ENCODE data around the gene ATXN1. TPM values are rescaled to one million over a fixed set of nuclear protein-coding genes. Genes with fewer than 3 reads are reported as not detected.
A peak's percentile ranks its signal among the peaks of the same experiment; 100 is the strongest.

Gene ATXN1
- total and polyA plus RNA-seq, 2 of the 13 experiments (the other 11 are each of a cell fraction or from before 2014, with no cell fraction given), result 20.7 to 39.5 TPM

DNA sequence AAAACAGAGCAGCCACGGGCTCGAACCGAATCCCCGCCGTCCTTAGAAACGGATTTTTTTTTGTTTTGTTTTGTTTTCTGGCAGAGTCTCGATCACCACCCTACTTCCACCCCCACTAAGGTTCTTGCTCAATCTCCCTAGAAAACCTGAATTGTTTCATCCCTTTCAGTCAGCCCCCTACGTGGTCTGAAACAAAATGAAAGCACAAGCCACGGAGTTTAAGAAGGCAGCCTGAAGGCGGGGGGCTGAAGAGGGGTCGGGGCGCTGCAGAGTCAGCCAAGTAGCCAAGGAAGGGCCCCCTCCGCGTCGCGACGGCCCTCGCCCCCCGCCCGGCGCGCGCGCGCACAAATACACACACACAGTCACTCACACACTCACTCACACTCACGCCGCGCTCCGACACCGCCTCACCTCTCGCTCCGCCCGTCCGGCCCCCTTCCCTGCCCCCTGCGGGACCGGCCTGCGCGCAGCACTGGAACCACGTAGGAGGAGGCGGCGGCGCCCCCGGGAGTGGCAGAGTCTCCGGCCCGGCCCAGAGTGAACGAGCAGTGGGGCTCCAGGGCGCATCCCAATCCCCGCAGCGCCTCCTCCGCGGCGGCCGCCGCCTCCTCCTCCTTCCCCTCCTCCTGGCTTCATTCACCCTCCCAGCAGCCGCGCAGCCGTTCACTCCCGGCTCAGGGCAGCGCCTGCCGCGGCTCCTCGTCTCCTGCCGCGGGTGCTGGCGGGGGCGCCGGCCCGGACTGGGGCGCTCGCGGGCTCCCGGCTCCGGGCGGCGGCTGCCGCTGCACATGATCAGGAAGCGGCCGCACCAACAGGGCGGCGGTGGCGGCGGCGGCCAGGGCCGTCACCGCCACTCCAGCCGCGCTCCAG is 1.4 kb downstream of the ATXN1 start (continued):
- TF ChIP-seq, protein P1, sequence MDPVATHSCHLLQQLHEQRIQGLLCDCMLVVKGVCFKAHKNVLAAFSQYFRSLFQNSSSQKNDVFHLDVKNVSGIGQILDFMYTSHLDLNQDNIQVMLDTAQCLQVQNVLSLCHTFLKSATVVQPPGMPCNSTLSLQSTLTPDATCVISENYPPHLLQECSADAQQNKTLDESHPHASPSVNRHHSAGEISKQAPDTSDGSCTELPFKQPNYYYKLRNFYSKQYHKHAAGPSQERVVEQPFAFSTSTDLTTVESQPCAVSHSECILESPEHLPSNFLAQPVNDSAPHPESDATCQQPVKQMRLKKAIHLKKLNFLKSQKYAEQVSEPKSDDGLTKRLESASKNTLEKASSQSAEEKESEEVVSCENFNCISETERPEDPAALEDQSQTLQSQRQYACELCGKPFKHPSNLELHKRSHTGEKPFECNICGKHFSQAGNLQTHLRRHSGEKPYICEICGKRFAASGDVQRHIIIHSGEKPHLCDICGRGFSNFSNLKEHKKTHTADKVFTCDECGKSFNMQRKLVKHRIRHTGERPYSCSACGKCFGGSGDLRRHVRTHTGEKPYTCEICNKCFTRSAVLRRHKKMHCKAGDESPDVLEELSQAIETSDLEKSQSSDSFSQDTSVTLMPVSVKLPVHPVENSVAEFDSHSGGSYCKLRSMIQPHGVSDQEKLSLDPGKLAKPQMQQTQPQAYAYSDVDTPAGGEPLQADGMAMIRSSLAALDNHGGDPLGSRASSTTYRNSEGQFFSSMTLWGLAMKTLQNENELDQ (CRISPR knock-in tag; IDR thresholded peaks at IDR 0.05; ENCODE audit: borderline replicate concordance), result no peak
- TF ChIP-seq ZNF83 (CRISPR knock-in tag; IDR thresholded peaks at IDR 0.05; ENCODE audit: borderline replicate concordance), result no peak
- TF ChIP-seq ZNF776 (CRISPR knock-in tag; IDR thresholded peaks at IDR 0.05), result peak; percentile 82
- TF ChIP-seq, protein P2, sequence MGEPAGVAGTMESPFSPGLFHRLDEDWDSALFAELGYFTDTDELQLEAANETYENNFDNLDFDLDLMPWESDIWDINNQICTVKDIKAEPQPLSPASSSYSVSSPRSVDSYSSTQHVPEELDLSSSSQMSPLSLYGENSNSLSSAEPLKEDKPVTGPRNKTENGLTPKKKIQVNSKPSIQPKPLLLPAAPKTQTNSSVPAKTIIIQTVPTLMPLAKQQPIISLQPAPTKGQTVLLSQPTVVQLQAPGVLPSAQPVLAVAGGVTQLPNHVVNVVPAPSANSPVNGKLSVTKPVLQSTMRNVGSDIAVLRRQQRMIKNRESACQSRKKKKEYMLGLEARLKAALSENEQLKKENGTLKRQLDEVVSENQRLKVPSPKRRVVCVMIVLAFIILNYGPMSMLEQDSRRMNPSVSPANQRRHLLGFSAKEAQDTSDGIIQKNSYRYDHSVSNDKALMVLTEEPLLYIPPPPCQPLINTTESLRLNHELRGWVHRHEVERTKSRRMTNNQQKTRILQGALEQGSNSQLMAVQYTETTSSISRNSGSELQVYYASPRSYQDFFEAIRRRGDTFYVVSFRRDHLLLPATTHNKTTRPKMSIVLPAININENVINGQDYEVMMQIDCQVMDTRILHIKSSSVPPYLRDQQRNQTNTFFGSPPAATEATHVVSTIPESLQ (CRISPR knock-in tag; conservative IDR thresholded peaks at IDR 0.05), result 0 out of 2 replicates have a peak, but pooled peaks have one; percentile 71
- peak; percentile 36; the same call in 1 of the 2 replicates for TF ChIP-seq ZNF335 (CRISPR knock-in tag; IDR thresholded peaks at IDR 0.05)
- 0 out of 2 replicates have a peak, but pooled peaks have one; percentile 37 for TF ChIP-seq ZNF777 (CRISPR knock-in tag; IDR thresholded peaks at IDR 0.05)
- TF ChIP-seq, protein P3, sequence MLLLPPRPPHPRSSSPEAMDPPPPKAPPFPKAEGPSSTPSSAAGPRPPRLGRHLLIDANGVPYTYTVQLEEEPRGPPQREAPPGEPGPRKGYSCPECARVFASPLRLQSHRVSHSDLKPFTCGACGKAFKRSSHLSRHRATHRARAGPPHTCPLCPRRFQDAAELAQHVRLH (CRISPR knock-in tag; IDR thresholded peaks at IDR 0.05; ENCODE audit: borderline replicate concordance, low read depth), result 0 out of 2 replicates have a peak, but pooled peaks have one; percentile 54
- peak; percentile 71; the same call in 1 of the 2 replicates for TF ChIP-seq KLF6 (CRISPR knock-in tag; IDR thresholded peaks at IDR 0.05)
- TF ChIP-seq STAT5B (CRISPR knock-in tag; IDR thresholded peaks at IDR 0.05), result 0 out of 2 replicates have a peak, but pooled peaks have one; percentile 19
- TF ChIP-seq, protein P4, sequence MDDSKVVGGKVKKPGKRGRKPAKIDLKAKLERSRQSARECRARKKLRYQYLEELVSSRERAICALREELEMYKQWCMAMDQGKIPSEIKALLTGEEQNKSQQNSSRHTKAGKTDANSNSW (CRISPR knock-in tag; IDR thresholded peaks at IDR 0.05; ENCODE audit: borderline replicate concordance), result no peak
- peak; percentile 82 for TF ChIP-seq TAF1 (CRISPR knock-in tag; IDR thresholded peaks at IDR 0.05)
- TF ChIP-seq ZKSCAN8 (CRISPR knock-in tag; IDR thresholded peaks at IDR 0.05; ENCODE audit: borderline replicate concordance), result no peak; the same call in 1 of the 2 replicates
- no peak for TF ChIP-seq RARG (CRISPR knock-in tag; IDR thresholded peaks at IDR 0.05; ENCODE audit: low read depth)
- no peak for TF ChIP-seq ATF7 (IDR thresholded peaks at IDR 0.05)
- TF ChIP-seq ATF7 (CRISPR knock-in tag; IDR thresholded peaks at IDR 0.05), result no peak
- TF ChIP-seq, protein P5, sequence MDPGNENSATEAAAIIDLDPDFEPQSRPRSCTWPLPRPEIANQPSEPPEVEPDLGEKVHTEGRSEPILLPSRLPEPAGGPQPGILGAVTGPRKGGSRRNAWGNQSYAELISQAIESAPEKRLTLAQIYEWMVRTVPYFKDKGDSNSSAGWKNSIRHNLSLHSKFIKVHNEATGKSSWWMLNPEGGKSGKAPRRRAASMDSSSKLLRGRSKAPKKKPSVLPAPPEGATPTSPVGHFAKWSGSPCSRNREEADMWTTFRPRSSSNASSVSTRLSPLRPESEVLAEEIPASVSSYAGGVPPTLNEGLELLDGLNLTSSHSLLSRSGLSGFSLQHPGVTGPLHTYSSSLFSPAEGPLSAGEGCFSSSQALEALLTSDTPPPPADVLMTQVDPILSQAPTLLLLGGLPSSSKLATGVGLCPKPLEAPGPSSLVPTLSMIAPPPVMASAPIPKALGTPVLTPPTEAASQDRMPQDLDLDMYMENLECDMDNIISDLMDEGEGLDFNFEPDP (CRISPR knock-in tag; conservative IDR thresholded peaks at IDR 0.05), result no peak
- TF ChIP-seq ZSCAN20 (CRISPR knock-in tag; IDR thresholded peaks at IDR 0.05; ENCODE audit: borderline replicate concordance), result peak; percentile 85; the same call in 1 of the 2 replicates
- TF ChIP-seq, protein P6, sequence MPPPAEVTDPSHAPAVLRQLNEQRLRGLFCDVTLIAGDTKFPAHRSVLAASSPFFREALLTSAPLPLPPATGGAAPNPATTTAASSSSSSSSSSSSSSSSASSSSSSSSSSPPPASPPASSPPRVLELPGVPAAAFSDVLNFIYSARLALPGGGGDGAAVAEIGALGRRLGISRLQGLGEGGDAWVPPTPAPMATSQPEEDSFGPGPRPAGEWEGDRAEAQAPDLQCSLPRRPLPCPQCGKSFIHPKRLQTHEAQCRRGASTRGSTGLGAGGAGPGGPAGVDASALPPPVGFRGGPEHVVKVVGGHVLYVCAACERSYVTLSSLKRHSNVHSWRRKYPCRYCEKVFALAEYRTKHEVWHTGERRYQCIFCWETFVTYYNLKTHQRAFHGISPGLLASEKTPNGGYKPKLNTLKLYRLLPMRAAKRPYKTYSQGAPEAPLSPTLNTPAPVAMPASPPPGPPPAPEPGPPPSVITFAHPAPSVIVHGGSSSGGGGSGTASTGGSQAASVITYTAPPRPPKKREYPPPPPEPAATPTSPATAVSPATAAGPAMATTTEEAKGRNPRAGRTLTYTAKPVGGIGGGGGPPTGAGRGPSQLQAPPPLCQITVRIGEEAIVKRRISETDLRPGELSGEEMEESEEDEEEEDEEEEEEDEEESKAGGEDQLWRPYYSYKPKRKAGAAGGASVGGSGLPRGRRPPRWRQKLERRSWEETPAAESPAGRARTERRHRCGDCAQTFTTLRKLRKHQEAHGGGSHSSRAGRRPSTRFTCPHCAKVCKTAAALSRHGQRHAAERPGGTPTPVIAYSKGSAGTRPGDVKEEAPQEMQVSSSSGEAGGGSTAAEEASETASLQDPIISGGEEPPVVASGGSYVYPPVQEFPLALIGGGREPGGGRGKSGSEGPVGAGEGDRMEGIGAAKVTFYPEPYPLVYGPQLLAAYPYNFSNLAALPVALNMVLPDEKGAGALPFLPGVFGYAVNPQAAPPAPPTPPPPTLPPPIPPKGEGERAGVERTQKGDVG (CRISPR knock-in tag; IDR thresholded peaks at IDR 0.05; ENCODE audit: borderline replicate concordance), result 0 out of 2 replicates have a peak, but pooled peaks have one; percentile 89
- no peak for TF ChIP-seq NPAS2 (CRISPR knock-in tag; IDR thresholded peaks at IDR 0.05; ENCODE audit: borderline replicate concordance)
